ENCODE results near the gene COL4A2.

COL4A2 gene

DNA sequence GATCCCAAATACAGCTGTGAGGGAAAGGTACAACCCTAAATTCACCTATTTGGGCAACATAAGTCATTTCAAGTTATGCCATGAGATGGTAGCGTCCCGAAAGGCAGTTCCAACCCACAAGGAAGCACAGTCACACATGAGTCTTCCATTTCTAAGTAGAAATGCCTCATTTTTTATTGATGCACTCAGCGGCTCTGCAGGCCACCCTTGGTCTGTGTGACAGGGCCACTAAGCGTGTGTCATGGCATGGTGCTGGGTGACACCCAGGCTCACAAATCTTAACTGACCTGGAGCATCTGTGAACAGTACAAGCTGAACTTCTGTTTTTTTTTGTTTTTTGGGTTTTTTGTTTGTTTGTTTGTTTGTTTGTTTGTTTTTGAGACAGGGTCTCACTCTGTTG, 239.3 kb downstream of the COL4A2 start:
- Histone ChIP-seq H3K9me3 (ENCODE audit: control insufficient read depth, insufficient read depth, low read depth, low read length) (no peaks in the 10 kb centered on the region), H3K4me1 (ENCODE audit: control insufficient read depth, insufficient read depth, low read length) (no peaks in the 10 kb centered on the region), H3K36me3 (ENCODE audit: control insufficient read depth in 2 of 2, insufficient read depth in 1 of 2, low read length in 2 of 2) (no peaks in the 10 kb centered on the region), H3K27ac (ENCODE audit: extremely low read depth, low read depth, low read length) (no peak overlapping the region), H3K4me3 (ENCODE audit: low read depth, low read length) (no peak overlapping the region)
- ChIA-PET CTCF (interaction anchor here (0.6 to 1.9 kb wide), 2 partner anchors 90 to 1202 kb away, joined by 3 to 5 read pairs; no protein-coding TSS in a partner anchor), POLR2A (no interaction called here)
- TF ChIP-seq ZBTB1 (tag by site-specific recombination; IDR thresholded peaks at IDR 0.05) (no peak), ZNF624 (tag by site-specific recombination; IDR thresholded peaks at IDR 0.05) (no peak), KLF16 (tag by site-specific recombination; IDR thresholded peaks at IDR 0.05) (no peak)

DNA sequence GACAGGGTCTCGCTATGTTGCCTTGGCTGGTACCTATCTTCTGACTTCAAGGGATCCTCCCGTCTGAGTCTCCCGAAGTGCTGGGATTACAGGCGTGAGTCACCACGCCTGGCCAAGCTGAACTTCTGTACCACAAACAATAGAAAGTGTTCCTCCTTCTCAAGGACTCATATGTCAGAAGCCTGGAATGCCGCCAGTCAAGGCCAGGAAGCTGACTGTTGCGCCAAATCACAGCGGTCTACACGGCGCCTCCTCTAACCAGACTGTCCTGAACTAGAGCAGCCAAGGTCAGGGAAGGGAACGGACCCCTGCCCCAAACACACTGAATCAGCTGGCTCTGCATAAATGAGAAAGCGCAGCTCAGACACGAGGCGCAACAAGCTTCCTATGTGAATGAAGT, 239.8 kb downstream of the COL4A2 start:
- Histone ChIP-seq H3K36me3 (ENCODE audit: control insufficient read depth in 2 of 2, insufficient read depth in 1 of 2, low read length in 2 of 2) (no peaks in the 10 kb centered on the region), H3K4me3 (ENCODE audit: low read depth, low read length) (no peak overlapping the region), H3K9me3 (ENCODE audit: control insufficient read depth, insufficient read depth, low read depth, low read length) (no peaks in the 10 kb centered on the region), H3K4me1 (ENCODE audit: control insufficient read depth, insufficient read depth, low read length) (no peaks in the 10 kb centered on the region), H3K27ac (ENCODE audit: extremely low read depth, low read depth, low read length) (no peak overlapping the region)
- ChIA-PET POLR2A (no interaction called here), CTCF (interaction anchor here (1.9 kb wide), 1 partner anchor 91 kb away, joined by 5 read pairs; no protein-coding TSS in a partner anchor)
- no peak for TF ChIP-seq ZNF843 (tag by site-specific recombination; IDR thresholded peaks at IDR 0.05)
- TF ChIP-seq ZNF292 (tag by site-specific recombination; IDR thresholded peaks at IDR 0.05; ENCODE audit: borderline replicate concordance, low read depth): no peak
- TF ChIP-seq ZNF488 (tag by site-specific recombination; IDR thresholded peaks at IDR 0.05): no peak
- no peak for TF ChIP-seq ZNF623 (tag by site-specific recombination; IDR thresholded peaks at IDR 0.05)
- no peak for TF ChIP-seq ZNF350 (tag by site-specific recombination; IDR thresholded peaks at IDR 0.05)
- TF ChIP-seq ZNF184 (tag by site-specific recombination; IDR thresholded peaks at IDR 0.05): no peak
- no peak for TF ChIP-seq ZNF654 (tag by site-specific recombination; IDR thresholded peaks at IDR 0.05; ENCODE audit: low read depth)
- no peak for TF ChIP-seq ZNF548 (tag by site-specific recombination; IDR thresholded peaks at IDR 0.05)
- TF ChIP-seq KLF1 (tag by site-specific recombination; IDR thresholded peaks at IDR 0.05): no peak
- no peak for TF ChIP-seq YY1 (tag by site-specific recombination; IDR thresholded peaks at IDR 0.05)
- TF ChIP-seq ZNF585B (tag by site-specific recombination; IDR thresholded peaks at IDR 0.05): no peak
- no peak for TF ChIP-seq ZBTB17 (tag by site-specific recombination; IDR thresholded peaks at IDR 0.05)
- no peak for TF ChIP-seq ZNF76 (tag by site-specific recombination; IDR thresholded peaks at IDR 0.05; ENCODE audit: borderline replicate concordance, low read depth)
- TF ChIP-seq ZNF133 (tag by site-specific recombination; IDR thresholded peaks at IDR 0.05): no peak
- TF ChIP-seq, protein P1, sequence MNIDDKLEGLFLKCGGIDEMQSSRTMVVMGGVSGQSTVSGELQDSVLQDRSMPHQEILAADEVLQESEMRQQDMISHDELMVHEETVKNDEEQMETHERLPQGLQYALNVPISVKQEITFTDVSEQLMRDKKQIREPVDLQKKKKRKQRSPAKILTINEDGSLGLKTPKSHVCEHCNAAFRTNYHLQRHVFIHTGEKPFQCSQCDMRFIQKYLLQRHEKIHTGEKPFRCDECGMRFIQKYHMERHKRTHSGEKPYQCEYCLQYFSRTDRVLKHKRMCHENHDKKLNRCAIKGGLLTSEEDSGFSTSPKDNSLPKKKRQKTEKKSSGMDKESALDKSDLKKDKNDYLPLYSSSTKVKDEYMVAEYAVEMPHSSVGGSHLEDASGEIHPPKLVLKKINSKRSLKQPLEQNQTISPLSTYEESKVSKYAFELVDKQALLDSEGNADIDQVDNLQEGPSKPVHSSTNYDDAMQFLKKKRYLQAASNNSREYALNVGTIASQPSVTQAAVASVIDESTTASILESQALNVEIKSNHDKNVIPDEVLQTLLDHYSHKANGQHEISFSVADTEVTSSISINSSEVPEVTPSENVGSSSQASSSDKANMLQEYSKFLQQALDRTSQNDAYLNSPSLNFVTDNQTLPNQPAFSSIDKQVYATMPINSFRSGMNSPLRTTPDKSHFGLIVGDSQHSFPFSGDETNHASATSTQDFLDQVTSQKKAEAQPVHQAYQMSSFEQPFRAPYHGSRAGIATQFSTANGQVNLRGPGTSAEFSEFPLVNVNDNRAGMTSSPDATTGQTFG (tag by site-specific recombination; IDR thresholded peaks at IDR 0.05; ENCODE audit: borderline replicate concordance): no peak

DNA sequence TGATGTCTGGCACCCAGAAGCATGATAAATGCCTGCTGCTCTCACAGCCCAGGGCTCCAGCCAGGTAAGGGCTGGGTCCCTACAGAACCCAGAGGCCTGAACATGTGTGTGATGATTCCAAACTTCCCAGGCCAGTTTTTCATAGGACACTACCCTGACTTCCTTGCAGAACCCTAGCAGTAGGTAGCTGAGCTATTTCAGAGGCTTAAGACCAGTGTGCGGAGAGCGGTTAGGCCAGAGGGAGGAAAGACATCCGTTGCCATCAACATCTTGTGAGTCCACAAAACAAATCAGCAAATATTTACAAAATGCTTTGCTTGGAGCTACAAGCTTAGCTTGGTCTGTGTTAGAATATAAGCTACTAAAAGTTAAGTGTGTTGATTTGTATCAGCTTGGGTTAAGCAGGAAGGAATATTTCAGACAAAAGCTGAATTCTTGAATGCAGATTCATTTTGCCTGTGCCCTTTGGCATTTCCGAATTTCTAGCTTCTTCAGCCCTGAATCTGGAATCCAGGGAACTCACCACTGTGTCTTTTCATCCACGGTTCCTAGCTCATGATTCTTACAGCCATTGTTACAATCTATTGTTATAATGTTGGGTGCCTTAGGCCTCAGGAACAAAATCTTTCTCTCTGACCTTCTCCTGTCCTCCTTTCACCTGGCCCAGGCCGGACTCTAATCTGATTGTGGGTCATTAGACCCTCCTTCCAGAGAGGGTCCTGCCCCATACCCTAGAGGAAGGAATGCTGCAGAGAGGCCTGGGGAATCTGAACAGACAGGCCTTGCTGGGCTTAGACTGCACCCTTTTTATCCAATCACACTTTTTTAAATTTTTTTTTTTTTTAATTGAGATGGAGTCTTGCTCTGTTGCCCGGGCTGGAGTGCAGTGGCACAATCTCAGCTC, 242.1 kb downstream of the COL4A2 start:
- no peaks in the 10 kb centered on the region for H3K9me3 ChIP-seq (ENCODE audit: control insufficient read depth, insufficient read depth, low read depth, low read length)
- ChIA-PET CTCF (no interaction called here), POLR2A (no interaction called here)
- no peaks in the 10 kb centered on the region for H3K4me1 ChIP-seq (ENCODE audit: control insufficient read depth, insufficient read depth, low read length)
- H3K4me3 ChIP-seq (ENCODE audit: low read depth, low read length): no peak overlapping the region
- no peaks in the 10 kb centered on the region for H3K36me3 ChIP-seq (ENCODE audit: control insufficient read depth in 2 of 2, insufficient read depth in 1 of 2, low read length in 2 of 2)
- H3K27ac ChIP-seq (ENCODE audit: extremely low read depth, low read depth, low read length): no peak overlapping the region
- TF ChIP-seq ZFHX2 (tag by site-specific recombination; conservative IDR thresholded peaks at IDR 0.05): no peak
- TF ChIP-seq, protein P2, sequence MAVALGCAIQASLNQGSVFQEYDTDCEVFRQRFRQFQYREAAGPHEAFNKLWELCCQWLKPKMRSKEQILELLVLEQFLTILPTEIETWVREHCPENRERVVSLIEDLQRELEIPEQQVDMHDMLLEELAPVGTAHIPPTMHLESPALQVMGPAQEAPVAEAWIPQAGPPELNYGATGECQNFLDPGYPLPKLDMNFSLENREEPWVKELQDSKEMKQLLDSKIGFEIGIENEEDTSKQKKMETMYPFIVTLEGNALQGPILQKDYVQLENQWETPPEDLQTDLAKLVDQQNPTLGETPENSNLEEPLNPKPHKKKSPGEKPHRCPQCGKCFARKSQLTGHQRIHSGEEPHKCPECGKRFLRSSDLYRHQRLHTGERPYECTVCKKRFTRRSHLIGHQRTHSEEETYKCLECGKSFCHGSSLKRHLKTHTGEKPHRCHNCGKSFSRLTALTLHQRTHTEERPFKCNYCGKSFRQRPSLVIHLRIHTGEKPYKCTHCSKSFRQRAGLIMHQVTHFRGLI (tag by site-specific recombination; IDR thresholded peaks at IDR 0.05): no peak
- TF ChIP-seq SETDB1 (IDR thresholded peaks at IDR 0.05; ENCODE audit: insufficient read length, low read length): no peak
- no peak for TF ChIP-seq ZBTB20 (tag by site-specific recombination; IDR thresholded peaks at IDR 0.05)
- TF ChIP-seq, protein P3, sequence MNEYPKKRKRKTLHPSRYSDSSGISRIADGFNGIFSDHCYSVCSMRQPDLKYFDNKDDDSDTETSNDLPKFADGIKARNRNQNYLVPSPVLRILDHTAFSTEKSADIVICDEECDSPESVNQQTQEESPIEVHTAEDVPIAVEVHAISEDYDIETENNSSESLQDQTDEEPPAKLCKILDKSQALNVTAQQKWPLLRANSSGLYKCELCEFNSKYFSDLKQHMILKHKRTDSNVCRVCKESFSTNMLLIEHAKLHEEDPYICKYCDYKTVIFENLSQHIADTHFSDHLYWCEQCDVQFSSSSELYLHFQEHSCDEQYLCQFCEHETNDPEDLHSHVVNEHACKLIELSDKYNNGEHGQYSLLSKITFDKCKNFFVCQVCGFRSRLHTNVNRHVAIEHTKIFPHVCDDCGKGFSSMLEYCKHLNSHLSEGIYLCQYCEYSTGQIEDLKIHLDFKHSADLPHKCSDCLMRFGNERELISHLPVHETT (tag by site-specific recombination; IDR thresholded peaks at IDR 0.05): no peak
- no peak for TF ChIP-seq ZNF433 (tag by site-specific recombination; IDR thresholded peaks at IDR 0.05; ENCODE audit: low read depth)
- no peak for TF ChIP-seq ZNF792 (tag by site-specific recombination; IDR thresholded peaks at IDR 0.05)
- TF ChIP-seq KLF8 (tag by site-specific recombination; IDR thresholded peaks at IDR 0.05): no peak
- TF ChIP-seq ZNF211 (tag by site-specific recombination; IDR thresholded peaks at IDR 0.05; ENCODE audit: low read depth): no peak
